ENCODE data around the gene DPH3. TPM values are rescaled to one million over a fixed set of nuclear protein-coding genes. Genes with fewer than 3 reads are reported as not detected.

The DPH3 gene
- total RNA-seq, 2 experiments from 2014 or later, result 7.3 to 19.0 TPM

GRCh38 chr3:16290827-16291196 is 26.1 kb upstream of the DPH3 start:
- H3K4me3 ChIP-seq (ENCODE audit: low read depth, low read length, poor library complexity, severe bottlenecking), result no peak overlapping the region
- H3K27ac ChIP-seq (ENCODE audit: low read depth, low read length, poor library complexity, severe bottlenecking), result peak overlapping the region; percentile 34
- no peaks in the 10 kb centered on the region; the same call in 1 of the 2 replicates for H3K79me2 ChIP-seq (ENCODE audit: insufficient read depth, low read depth, low read length)
- BruUV-seq (replicated peaks), result no TSS peak
- ChIA-PET CTCF (ENCODE audit: unreplicated experiment) (interaction anchor here (1.0 kb wide), 1 partner anchor 259 kb away, joined by 6 read pairs; no protein-coding TSS in a partner anchor), POLR2A (interaction anchor here (0.7 to 1.6 kb wide), 3 partner anchors 22 to 261 kb away, joined by 3 to 6 read pairs (median 4); no protein-coding TSS in a partner anchor)
- H3K4me1 ChIP-seq (ENCODE audit: insufficient read depth, low read length, poor library complexity, severe bottlenecking), result peaks cover 22% of the 10 kb centered on the region
- no peaks in the 10 kb centered on the region for H3K9me2 ChIP-seq (ENCODE audit: insufficient read depth, low read length)
- peak overlapping the region; percentile 17 for H3K4me2 ChIP-seq (ENCODE audit: low read length)
- no peak overlapping the region for H2AFZ ChIP-seq (ENCODE audit: low read length)
- peaks cover 23% of the 10 kb centered on the region; the same call in 1 of the 2 replicates for H3K9me3 ChIP-seq (ENCODE audit: low read length)
- DNase-seq (ENCODE audit: low spot score), result peak; percentile 45
- no peaks in the 10 kb centered on the region for H4K20me1 ChIP-seq (ENCODE audit: insufficient read depth, low read length)
- no peak for TF ChIP-seq CTCF (conservative IDR thresholded peaks at IDR 0.05; ENCODE audit: low read length)
- no peak for TF ChIP-seq EZH2phosphoT487 (IDR thresholded peaks at IDR 0.05; ENCODE audit: borderline replicate concordance, low read depth, low read length)
- H3K36me3 ChIP-seq (ENCODE audit: insufficient read depth, low read length), result peaks cover 93% of the 10 kb centered on the region
- intact Hi-C loops (cut with micrococcal nuclease; ENCODE audit: unreplicated experiment), result loop anchor here (1.0 to 5.0 kb wide), 2 partner anchors 141 to 259 kb away; no protein-coding TSS in a partner anchor

GRCh38 chr3:16290007-16290826 is 25.5 kb upstream of the DPH3 start:
- no TSS peak for BruUV-seq (replicated peaks)

More at GRCh38 chr3:16290007-16290826, 25.5 kb upstream of the DPH3 start:
- H3K9me2 ChIP-seq (ENCODE audit: insufficient read depth, low read length), result no peaks in the 10 kb centered on the region
- ChIA-PET CTCF (ENCODE audit: unreplicated experiment) (interaction anchor here (1.0 kb wide), 1 partner anchor 260 kb away, joined by 6 read pairs; no protein-coding TSS in a partner anchor), POLR2A (interaction anchor here (0.6 to 1.6 kb wide), 4 partner anchors 21 to 597 kb away, joined by 3 to 6 read pairs (median 4); no protein-coding TSS in a partner anchor)
- TF ChIP-seq CTCF (conservative IDR thresholded peaks at IDR 0.05; ENCODE audit: low read length), result peak; percentile 100
- TF ChIP-seq EZH2phosphoT487 (IDR thresholded peaks at IDR 0.05; ENCODE audit: borderline replicate concordance, low read depth, low read length), result no peak
- peak overlapping the region; percentile 17 for H3K4me2 ChIP-seq (ENCODE audit: low read length)
- DNase-seq (ENCODE audit: low spot score), result peak; percentile 62
- no peak overlapping the region for H2AFZ ChIP-seq (ENCODE audit: low read length)
- no peaks in the 10 kb centered on the region; the same call in 1 of the 2 replicates for H3K79me2 ChIP-seq (ENCODE audit: insufficient read depth, low read depth, low read length)
- peaks cover 23% of the 10 kb centered on the region; the same call in 1 of the 2 replicates for H3K9me3 ChIP-seq (ENCODE audit: low read length)
- intact Hi-C loops (cut with micrococcal nuclease; ENCODE audit: unreplicated experiment), result loop anchor here (1.0 to 5.0 kb wide), 2 partner anchors 142 to 260 kb away; no protein-coding TSS in a partner anchor
- peak overlapping the region; percentile 34 for H3K27ac ChIP-seq (ENCODE audit: low read depth, low read length, poor library complexity, severe bottlenecking)
- H3K4me1 ChIP-seq (ENCODE audit: insufficient read depth, low read length, poor library complexity, severe bottlenecking), result peaks cover 22% of the 10 kb centered on the region
- H4K20me1 ChIP-seq (ENCODE audit: insufficient read depth, low read length), result no peaks in the 10 kb centered on the region
- H3K36me3 ChIP-seq (ENCODE audit: insufficient read depth, low read length), result peaks cover 87% of the 10 kb centered on the region
- H3K4me3 ChIP-seq (ENCODE audit: low read depth, low read length, poor library complexity, severe bottlenecking), result no peak overlapping the region

Measured in OCI-LY7 (cell line).